GM12878 (cell line): ENCODE measurements around the gene MDM1. TPM values are rescaled to one million over a fixed set of nuclear protein-coding genes. Genes with fewer than 3 reads are reported as not detected.

Source experiments
- CEBPB ChIP-seq, 2 experiments: fragments of 150-350 bp in 1 of 2; IDR thresholded peaks; 2 replicates each; pipeline ENCODE4 v1.6.1; 2012 to 2014; ENCODE audit warnings: low read depth in 2 of 2, low read length in 2 of 2, borderline replicate concordance in 1 of 2, inconsistent platforms in 1 of 2
- DPF2 ChIP-seq: fragments of 450-650 bp; IDR thresholded peaks from 2 replicates; pipeline ENCODE4 v1.6.1; 2017; ENCODE audit warnings: mild to moderate bottlenecking
- EED ChIP-seq: sonication (generic); IDR thresholded peaks from 2 replicates; pipeline ENCODE4 v1.6.1; 2016; ENCODE audit warnings: antibody characterized with exemption, low read depth
- EP300 ChIP-seq, 2 experiments: fragments of 150-350 bp in 1 of 2; IDR thresholded peaks; 2 replicates each; pipeline ENCODE4 v1.6.1; 2011 to 2012; ENCODE audit warnings: low read depth in 2 of 2, low read length in 2 of 2, borderline replicate concordance in 1 of 2, improper control_type of control experiment in 1 of 2, inconsistent platforms in 1 of 2; ENCODE audit not compliant: control insufficient read depth in 1 of 2
- FOS ChIP-seq: IDR thresholded peaks from 3 replicates; pipeline ENCODE4 v1.6.1; 2011; ENCODE audit warnings: borderline replicate concordance; ENCODE audit not compliant: insufficient read length; ENCODE audit errors: extremely low read depth
- IRF4 ChIP-seq: IDR thresholded peaks from 2 replicates; pipeline ENCODE4 v1.6.1; 2011; ENCODE audit warnings: low read depth, low read length
- KAT2A ChIP-seq: conservative IDR thresholded peaks from 2 replicates; pipeline ENCODE4 v1.6.1; 2011; ENCODE audit warnings: low read depth, low read length; ENCODE audit not compliant: control insufficient read depth
- NFIC ChIP-seq: IDR thresholded peaks from 2 replicates; pipeline ENCODE4 v1.6.1; 2012; ENCODE audit warnings: low read depth, mild to moderate bottlenecking, inconsistent platforms, low read length, moderate library complexity
- PAX8 ChIP-seq: fragments of 450-650 bp; IDR thresholded peaks from 2 replicates; pipeline ENCODE4 v1.6.1; 2017; ENCODE audit warnings: mild to moderate bottlenecking, moderate library complexity
- POLR2AphosphoS2 ChIP-seq: IDR thresholded peaks from 2 replicates; pipeline ENCODE4 v1.6.1; 2011; ENCODE audit warnings: low read depth, mild to moderate bottlenecking, low read length, improper control_type of control experiment, moderate library complexity
- RFX5 ChIP-seq: IDR thresholded peaks from 2 replicates; pipeline ENCODE4 v1.6.1; 2011; ENCODE audit warnings: low read depth, low read length, improper control_type of control experiment
- SP1 ChIP-seq: IDR thresholded peaks from one replicate; pipeline ENCODE4 v1.6.1; 2011; ENCODE audit warnings: low read depth, low read length
- SPI1 ChIP-seq: IDR thresholded peaks from 2 replicates; pipeline ENCODE4 v1.6.1; 2011; ENCODE audit warnings: low read depth, mild to moderate bottlenecking, low read length, moderate library complexity, borderline replicate concordance; ENCODE audit not compliant: insufficient read depth
- SREBF1 ChIP-seq: IDR thresholded peaks from 2 replicates; pipeline ENCODE4 v1.6.1; 2012; ENCODE audit warnings: mild to moderate bottlenecking, low read length
- SRF ChIP-seq, 2 experiments: IDR thresholded peaks; 2 replicates each; pipeline ENCODE4 v1.6.1; 2011; ENCODE audit warnings: low read depth in 2 of 2, low read length in 2 of 2, mild to moderate bottlenecking in 1 of 2, moderate library complexity in 1 of 2
- TBL1XR1 ChIP-seq: IDR thresholded peaks from 2 replicates; pipeline ENCODE4 v1.6.1; 2012; ENCODE audit warnings: low read depth, low read length, improper control_type of control experiment
- ZZZ3 ChIP-seq: IDR thresholded peaks from 2 replicates; pipeline ENCODE4 v1.6.1; 2011; ENCODE audit warnings: low read depth; ENCODE audit not compliant: control insufficient read depth, insufficient read length
- polyA plus RNA-seq, 11 experiments: library from polyadenylated mRNA; depleted of rRNA in 4 of 11; unstranded in 6 of 11; stranded (reverse) in 5 of 11; fragments of >200 nt; fragmentation: Nextera tagmentation in 4 of 11; fragmentation: Illumina TruSeq in 1 of 11; extraction: Ambion mirVana in 4 of 11; extraction: Trizol in 1 of 11; gene quantifications; 1 replicate in 1 of 11; 2 replicates in 10 of 11; pipeline versions ENCODE4 v1.2.1 to v1.2.3, GENCODE V29; 2011 to 2016; ENCODE audit warnings: inconsistent platforms in 2 of 11, missing spikeins in 2 of 11, low read depth in 1 of 11
- total RNA-seq, 4 experiments: library from RNA; depleted of rRNA in 3 of 4; stranded (reverse); fragments of >200 nt in 3 of 4; fragmentation: Illumina TruSeq in 1 of 4; extraction: Trizol in 1 of 4; gene quantifications; 2 replicates each; pipeline versions ENCODE4 v1.2.1 to v1.2.3, GENCODE V29; 2013 to 2021
- TF ChIP-seq, protein P1 (sequence below): IDR thresholded peaks from 2 replicates; pipeline ENCODE4 v1.6.1; 2012; ENCODE audit warnings: low read depth, low read length, improper control_type of control experiment
- TF ChIP-seq, protein P2 (sequence below): fragments of 450-650 bp; conservative IDR thresholded peaks from 2 replicates; pipeline ENCODE4 v1.6.1; 2017; ENCODE audit warnings: mild to moderate bottlenecking, moderate library complexity
- TF ChIP-seq, protein P3 (sequence below): fragments of 450-650 bp; formaldehyde crosslinking; IDR thresholded peaks from 2 replicates; pipeline ENCODE4 v1.5.0; 2022; ENCODE audit warnings: mild to moderate bottlenecking, missing genetic modification characterization
- TF ChIP-seq, protein P4 (sequence below): fragments of 450-650 bp; IDR thresholded peaks from 2 replicates; pipeline ENCODE4 v1.6.1; 2017; ENCODE audit warnings: low read depth, mild to moderate bottlenecking, moderate library complexity
- TF ChIP-seq, protein P5 (sequence below): IDR thresholded peaks from 2 replicates; pipeline ENCODE4 v1.6.1; 2012; ENCODE audit warnings: low read length, inconsistent platforms

Gene MDM1
- total and polyA plus RNA-seq, 10 of the 15 experiments (the other 5 are each of a cell fraction or from before 2014, with no cell fraction given), result 10.1 to 25.3 (median 16.5) TPM

- TF ChIP-seq, protein P1, sequence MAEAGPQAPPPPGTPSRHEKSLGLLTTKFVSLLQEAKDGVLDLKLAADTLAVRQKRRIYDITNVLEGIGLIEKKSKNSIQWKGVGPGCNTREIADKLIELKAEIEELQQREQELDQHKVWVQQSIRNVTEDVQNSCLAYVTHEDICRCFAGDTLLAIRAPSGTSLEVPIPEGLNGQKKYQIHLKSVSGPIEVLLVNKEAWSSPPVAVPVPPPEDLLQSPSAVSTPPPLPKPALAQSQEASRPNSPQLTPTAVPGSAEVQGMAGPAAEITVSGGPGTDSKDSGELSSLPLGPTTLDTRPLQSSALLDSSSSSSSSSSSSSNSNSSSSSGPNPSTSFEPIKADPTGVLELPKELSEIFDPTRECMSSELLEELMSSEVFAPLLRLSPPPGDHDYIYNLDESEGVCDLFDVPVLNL, result no peak
- TF ChIP-seq POLR2AphosphoS2 (no peak), EP300 (IDR thresholded peaks at IDR 0.05; ENCODE audit: borderline replicate concordance in 1 of 2, control insufficient read depth in 1 of 2, low read depth in 2 of 2, low read length in 2 of 2) (peak; percentile 94 to 96), TBL1XR1 (peak; percentile 74; the same call in 1 of the 2 replicates), PAX8 (no peak), FOS (no peak), IRF4 (peak; percentile 92), SP1 (peak; percentile 72), CEBPB (IDR thresholded peaks at IDR 0.05; ENCODE audit: borderline replicate concordance in 1 of 2, low read depth in 2 of 2, low read length in 2 of 2) (0 out of 4 replicates have a peak, but pooled peaks of 1 of the 2 experiments have one; percentile 51), NFIC (peak; percentile 95), ZZZ3 (no peak), DPF2 (peak; percentile 94), SRF (IDR thresholded peaks at IDR 0.05; ENCODE audit: low read depth in 2 of 2, low read length in 2 of 2) (no peak), SREBF1 (no peak), KAT2A (no peak), SPI1 (no peak), EED (peak; percentile 52), RFX5 (no peak)
- TF ChIP-seq, protein P2, sequence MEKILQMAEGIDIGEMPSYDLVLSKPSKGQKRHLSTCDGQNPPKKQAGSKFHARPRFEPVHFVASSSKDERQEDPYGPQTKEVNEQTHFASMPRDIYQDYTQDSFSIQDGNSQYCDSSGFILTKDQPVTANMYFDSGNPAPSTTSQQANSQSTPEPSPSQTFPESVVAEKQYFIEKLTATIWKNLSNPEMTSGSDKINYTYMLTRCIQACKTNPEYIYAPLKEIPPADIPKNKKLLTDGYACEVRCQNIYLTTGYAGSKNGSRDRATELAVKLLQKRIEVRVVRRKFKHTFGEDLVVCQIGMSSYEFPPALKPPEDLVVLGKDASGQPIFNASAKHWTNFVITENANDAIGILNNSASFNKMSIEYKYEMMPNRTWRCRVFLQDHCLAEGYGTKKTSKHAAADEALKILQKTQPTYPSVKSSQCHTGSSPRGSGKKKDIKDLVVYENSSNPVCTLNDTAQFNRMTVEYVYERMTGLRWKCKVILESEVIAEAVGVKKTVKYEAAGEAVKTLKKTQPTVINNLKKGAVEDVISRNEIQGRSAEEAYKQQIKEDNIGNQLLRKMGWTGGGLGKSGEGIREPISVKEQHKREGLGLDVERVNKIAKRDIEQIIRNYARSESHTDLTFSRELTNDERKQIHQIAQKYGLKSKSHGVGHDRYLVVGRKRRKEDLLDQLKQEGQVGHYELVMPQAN, result no peak
- TF ChIP-seq, protein P3, sequence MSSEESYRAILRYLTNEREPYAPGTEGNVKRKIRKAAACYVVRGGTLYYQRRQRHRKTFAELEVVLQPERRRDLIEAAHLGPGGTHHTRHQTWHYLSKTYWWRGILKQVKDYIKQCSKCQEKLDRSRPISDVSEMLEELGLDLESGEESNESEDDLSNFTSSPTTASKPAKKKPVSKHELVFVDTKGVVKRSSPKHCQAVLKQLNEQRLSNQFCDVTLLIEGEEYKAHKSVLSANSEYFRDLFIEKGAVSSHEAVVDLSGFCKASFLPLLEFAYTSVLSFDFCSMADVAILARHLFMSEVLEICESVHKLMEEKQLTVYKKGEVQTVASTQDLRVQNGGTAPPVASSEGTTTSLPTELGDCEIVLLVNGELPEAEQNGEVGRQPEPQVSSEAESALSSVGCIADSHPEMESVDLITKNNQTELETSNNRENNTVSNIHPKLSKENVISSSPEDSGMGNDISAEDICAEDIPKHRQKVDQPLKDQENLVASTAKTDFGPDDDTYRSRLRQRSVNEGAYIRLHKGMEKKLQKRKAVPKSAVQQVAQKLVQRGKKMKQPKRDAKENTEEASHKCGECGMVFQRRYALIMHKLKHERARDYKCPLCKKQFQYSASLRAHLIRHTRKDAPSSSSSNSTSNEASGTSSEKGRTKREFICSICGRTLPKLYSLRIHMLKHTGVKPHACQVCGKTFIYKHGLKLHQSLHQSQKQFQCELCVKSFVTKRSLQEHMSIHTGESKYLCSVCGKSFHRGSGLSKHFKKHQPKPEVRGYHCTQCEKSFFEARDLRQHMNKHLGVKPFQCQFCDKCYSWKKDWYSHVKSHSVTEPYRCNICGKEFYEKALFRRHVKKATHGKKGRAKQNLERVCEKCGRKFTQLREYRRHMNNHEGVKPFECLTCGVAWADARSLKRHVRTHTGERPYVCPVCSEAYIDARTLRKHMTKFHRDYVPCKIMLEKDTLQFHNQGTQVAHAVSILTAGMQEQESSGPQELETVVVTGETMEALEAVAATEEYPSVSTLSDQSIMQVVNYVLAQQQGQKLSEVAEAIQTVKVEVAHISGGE (CRISPR knock-in tag), result no peak
- TF ChIP-seq, protein P4, sequence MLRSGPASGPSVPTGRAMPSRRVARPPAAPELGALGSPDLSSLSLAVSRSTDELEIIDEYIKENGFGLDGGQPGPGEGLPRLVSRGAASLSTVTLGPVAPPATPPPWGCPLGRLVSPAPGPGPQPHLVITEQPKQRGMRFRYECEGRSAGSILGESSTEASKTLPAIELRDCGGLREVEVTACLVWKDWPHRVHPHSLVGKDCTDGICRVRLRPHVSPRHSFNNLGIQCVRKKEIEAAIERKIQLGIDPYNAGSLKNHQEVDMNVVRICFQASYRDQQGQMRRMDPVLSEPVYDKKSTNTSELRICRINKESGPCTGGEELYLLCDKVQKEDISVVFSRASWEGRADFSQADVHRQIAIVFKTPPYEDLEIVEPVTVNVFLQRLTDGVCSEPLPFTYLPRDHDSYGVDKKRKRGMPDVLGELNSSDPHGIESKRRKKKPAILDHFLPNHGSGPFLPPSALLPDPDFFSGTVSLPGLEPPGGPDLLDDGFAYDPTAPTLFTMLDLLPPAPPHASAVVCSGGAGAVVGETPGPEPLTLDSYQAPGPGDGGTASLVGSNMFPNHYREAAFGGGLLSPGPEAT, result peak; percentile 66; the same call in 1 of the 2 replicates
- TF ChIP-seq, protein P5, sequence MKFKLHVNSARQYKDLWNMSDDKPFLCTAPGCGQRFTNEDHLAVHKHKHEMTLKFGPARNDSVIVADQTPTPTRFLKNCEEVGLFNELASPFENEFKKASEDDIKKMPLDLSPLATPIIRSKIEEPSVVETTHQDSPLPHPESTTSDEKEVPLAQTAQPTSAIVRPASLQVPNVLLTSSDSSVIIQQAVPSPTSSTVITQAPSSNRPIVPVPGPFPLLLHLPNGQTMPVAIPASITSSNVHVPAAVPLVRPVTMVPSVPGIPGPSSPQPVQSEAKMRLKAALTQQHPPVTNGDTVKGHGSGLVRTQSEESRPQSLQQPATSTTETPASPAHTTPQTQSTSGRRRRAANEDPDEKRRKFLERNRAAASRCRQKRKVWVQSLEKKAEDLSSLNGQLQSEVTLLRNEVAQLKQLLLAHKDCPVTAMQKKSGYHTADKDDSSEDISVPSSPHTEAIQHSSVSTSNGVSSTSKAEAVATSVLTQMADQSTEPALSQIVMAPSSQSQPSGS, result peak; percentile 89
Observed at GRCh38 chr12:68290126-68290525, 42.0 kb downstream of the MDM1 start (continued).
